GM04504 (cell line): Measurements from ENCODE around the gene XXYLT1.
"Not testable (repeated sequence)": the region's sequence is repeated elsewhere in the genome, so short reads cannot be mapped to it uniquely, and the experiment has no call there.

Source experiments
- DNase-seq: peaks from one replicate; pipeline ENCODE4 v3.0.0-alpha.2; 2012; ENCODE audit warnings: low read depth

XXYLT1 gene

GRCh38 chr3:195063581-195064193 lies 207.3 kb downstream of the XXYLT1 start:
- no peak for DNase-seq

DNA sequence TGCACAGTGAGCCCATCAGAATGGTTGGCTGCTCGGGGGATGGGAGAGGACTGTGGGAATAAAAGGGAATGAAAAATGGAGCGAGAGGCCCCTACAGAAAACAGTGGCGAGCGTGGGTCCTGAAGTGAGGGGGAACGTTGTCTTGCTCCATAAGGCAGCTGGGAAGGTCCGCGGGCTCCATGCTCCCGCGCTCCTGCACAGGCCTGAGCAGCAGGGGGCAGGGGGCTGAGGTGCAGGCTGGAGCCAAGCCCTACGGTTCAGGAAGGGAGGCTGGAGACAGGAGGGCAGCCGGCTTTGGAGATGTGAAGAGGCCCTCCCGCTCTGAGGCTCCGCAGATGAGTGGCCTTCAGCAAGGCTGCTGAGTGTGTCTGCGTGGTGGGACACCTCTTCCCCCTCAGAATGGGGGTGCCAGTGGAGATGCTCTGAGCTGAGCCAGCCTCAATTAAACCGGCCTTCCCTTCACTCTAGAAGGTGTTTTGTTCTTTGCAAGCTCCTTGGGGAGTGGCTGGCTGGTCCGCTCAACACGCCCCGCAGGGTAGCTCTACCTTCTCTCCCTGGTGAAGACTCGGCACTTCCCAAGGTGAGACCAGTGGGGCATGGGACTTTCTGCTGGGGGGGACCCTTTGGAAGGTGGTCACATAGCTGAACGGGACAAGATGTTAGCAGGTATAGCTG lies 208.0 kb downstream of the XXYLT1 start:
- no peak for DNase-seq

- no peak for DNase-seq
These were observed 209.0 kb downstream of the XXYLT1 start for GRCh38 chr3:195061756-195062655.

- DNase-seq, result no peak
These were observed 210.2 kb downstream of the XXYLT1 start for GRCh38 chr3:195060531-195061291.

- no peak for DNase-seq
These were observed 210.8 kb downstream of the XXYLT1 start for GRCh38 chr3:195060217-195060481.

- DNase-seq, result no peak
These were observed 211.3 kb downstream of the XXYLT1 start for GRCh38 chr3:195059471-195060216.

GRCh38 chr3:195059006-195059350 lies 212.0 kb downstream of the XXYLT1 start:
- no peak for DNase-seq

DNA sequence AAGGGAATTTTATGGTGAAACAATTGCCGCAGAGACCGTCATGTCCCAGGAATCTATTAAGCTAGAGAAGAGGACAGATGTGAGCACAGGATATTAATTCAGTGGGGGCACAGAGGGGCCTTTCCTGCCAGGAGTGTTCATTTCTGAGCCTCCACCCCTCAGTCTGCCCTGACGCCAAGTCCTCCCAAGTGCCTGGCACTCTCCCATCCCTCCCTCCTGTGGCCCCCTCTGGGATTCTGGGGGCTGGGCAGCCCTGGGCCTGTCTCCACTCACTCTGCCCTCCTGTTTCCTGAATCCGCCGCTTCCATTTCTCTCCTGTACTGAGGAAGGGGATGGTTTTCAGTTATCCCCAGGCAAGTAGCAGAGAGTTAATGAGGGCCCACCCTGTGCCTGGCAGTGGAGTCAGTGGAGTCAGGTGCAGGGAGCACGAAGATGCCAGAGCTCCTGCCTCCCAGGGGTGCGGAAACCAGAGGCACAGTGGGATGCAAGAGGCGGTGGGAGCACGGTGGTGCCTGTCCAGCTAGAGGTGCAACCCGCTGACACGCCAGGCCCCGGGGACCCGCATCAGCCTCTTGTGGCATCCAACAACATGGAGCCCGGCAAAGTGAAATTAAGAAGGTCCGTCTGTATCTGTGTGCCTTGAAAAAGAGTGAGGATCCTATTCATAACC lies 212.5 kb downstream of the XXYLT1 start:
- DNase-seq, result no peak

DNA sequence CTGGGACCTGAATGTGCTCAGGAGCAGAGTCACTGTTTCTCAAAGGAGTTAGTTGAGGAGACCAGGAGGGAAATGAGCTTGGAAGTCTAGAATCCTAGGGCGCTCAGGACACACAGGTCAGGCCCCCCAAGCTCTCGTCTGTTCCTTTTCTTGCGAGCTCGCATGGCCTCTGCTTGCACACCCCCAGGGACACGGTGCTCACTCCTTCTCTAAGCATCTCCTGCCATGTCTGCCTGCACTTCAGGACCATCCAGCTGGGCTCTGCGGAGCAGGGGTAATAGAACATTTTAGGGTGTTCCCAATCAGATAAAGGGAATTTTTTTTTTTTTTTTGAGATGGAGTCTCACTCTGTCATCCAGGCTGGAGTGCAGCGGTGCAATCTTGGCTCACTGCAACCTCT lies 213.2 kb downstream of the XXYLT1 start:
- DNase-seq, result no peak

DNA sequence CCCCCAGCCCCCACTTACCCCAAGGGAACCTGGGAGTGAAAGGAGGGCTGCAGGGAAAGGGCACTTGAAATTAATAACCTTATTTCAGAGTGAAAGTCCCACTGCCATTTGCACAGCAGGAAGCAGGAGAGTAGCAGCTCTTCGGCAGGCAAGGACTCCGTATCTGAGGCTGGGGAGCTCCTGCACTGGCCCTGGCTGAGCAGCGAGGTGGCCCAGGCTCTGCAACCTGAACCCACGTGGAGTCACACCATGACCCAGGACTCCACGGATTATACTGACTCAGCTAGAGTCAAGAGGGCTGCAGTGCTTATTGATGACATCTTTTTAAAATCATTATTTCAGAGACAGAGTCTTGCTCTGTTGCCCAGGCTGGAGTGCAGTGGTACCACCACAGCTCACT lies 214.5 kb downstream of the XXYLT1 start:
- no peak for DNase-seq

GRCh38 chr3:195054311-195054710 lies 216.6 kb downstream of the XXYLT1 start:
- DNase-seq, result no peak

DNA sequence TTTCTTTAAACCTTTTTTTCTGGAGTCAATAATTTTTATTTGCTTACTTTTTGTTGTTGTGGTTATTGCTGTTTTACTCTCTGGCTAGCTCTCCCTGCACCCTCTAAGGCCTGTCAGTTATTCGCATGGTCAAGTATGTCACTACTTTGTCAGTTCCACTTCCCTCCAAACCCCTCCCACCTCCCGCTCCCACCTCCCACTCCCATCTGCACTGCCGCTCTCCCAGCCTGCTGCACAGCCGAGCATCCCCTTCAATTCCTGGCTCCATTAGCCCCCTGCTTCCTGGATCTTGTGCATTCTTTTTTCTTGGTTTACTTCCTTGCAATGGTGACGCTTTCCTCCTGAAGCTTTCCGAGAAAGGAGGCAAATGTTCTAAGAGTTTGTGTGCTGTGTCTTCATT lies 218.0 kb downstream of the XXYLT1 start:
- no peak for DNase-seq

DNA sequence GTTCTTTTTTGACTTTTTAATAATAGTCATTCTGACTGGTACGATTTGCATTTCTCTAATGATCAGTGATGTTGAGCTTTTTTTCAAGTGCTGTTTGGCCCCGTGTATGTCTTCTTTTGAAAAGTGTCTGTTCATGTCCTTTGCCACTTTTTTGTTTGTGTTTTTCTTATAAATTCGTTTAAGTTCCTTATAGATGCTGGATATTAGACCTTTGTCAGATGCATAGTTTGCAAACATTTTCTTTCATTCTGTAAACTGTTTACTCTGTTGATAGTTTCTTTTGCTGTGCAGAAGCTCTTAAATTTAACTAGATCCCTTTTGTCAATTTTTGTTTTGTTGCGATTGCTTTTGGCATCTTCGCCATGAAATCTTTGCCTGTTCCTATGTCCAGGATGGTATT lies 220.7 kb downstream of the XXYLT1 start:
- DNase-seq, result not testable (repeated sequence)

- no peak for DNase-seq
These were observed 222.7 kb downstream of the XXYLT1 start for GRCh38 chr3:195048059-195048905.

GRCh38 chr3:195047536-195047935 lies 223.4 kb downstream of the XXYLT1 start:
- no peak for DNase-seq

DNA sequence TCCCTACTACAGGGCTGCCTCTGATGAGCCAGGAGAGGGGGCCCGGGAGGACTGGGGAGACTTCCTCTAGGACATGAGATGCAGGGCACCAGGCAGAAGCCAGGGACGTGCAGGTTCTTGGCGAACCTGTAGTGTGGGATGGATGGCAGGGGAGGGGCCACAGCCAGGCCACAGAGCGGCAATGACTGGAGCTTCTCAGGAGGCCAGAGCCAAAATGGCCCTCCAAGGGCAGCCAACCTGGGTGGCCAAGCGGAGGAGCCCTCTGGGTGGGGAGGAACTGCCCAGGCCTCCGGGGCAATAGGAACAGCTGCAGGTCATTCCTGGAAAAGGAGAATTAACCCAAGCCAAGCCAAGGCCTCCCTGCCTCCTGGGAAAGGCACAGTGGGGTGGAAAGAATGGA lies 224.5 kb downstream of the XXYLT1 start:
- DNase-seq, result no peak

- no peak for DNase-seq
These were observed 225.3 kb downstream of the XXYLT1 start for GRCh38 chr3:195045481-195046210.

DNA sequence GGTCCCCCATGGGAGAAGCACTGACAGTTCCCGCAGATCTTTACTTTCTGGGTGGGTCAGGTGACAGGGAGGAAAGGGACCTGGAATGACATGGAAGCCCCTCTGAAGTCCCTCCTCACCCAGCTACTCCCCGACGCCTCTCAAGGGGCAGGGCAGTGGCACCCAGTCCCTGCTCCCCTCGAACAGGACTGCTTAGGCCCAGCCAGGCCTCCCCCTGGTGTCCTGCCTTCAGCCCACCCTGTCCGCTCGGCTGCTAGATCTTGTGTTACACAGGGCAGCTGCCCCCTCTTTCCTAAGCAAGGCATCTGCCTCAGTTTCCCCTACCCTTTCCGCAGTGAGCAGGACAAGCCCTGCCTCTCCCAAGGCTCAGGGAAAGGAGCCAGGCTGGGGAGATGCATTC lies 226.5 kb downstream of the XXYLT1 start:
- DNase-seq, result no peak

GRCh38 chr3:195043607-195044339 lies 227.2 kb downstream of the XXYLT1 start:
- DNase-seq, result no peak
